ENCODE results near the gene PRSS2. TPM values are rescaled to one million over a fixed set of nuclear protein-coding genes. Genes with fewer than 3 reads are reported as not detected.
A peak's percentile ranks its signal among the peaks of the same experiment; 100 is the strongest.

Gene PRSS2
- total and polyA plus RNA-seq, 9 of the 15 experiments (the other 6 are each of a cell fraction or from before 2014, with no cell fraction given): 1.3 to 23.9 (median 3.8) TPM

GRCh38 chr7:142808802-142809583 lies 38.2 kb downstream of the PRSS2 start (continued):
- no peak for TF ChIP-seq TBP (optimal IDR thresholded peaks at IDR 0.05; ENCODE audit: low read depth, low read length)
- peak; percentile 84 for TF ChIP-seq GABPB1 (CRISPR knock-in tag; IDR thresholded peaks at IDR 0.05)
- no peak for TF ChIP-seq MLLT1 (IDR thresholded peaks at IDR 0.05)
- TF ChIP-seq MEF2A (IDR thresholded peaks at IDR 0.05; ENCODE audit: control insufficient read depth, low read depth, low read length): no peak; the same call in 1 of the 2 replicates
- no peak for TF ChIP-seq YBX1 (IDR thresholded peaks at IDR 0.05)
- TF ChIP-seq HNRNPUL1 (IDR thresholded peaks at IDR 0.05; ENCODE audit: low read length): no peak
- TF ChIP-seq NBN (IDR thresholded peaks at IDR 0.05; ENCODE audit: low read depth): no peak
- no peak for TF ChIP-seq ZNF239 (CRISPR knock-in tag; IDR thresholded peaks at IDR 0.05)
- no peak for TF ChIP-seq TOE1 (IDR thresholded peaks at IDR 0.05; ENCODE audit: borderline replicate concordance)
- TF ChIP-seq TOE1 (CRISPR knock-in tag; IDR thresholded peaks at IDR 0.05; ENCODE audit: borderline replicate concordance, low read depth): no peak
- TF ChIP-seq KLF10 (CRISPR knock-in tag; IDR thresholded peaks at IDR 0.05): no peak
- no peak for TF ChIP-seq SREBF1 (IDR thresholded peaks at IDR 0.05; ENCODE audit: borderline replicate concordance, low read depth, low read length)
- no peak; the same call in 1 of the 2 replicates for TF ChIP-seq ARID4B (CRISPR knock-in tag; IDR thresholded peaks at IDR 0.05)
- TF ChIP-seq RFX7 (CRISPR knock-in tag; IDR thresholded peaks at IDR 0.05): no peak
- no peak for TF ChIP-seq ZNF583 (CRISPR knock-in tag; IDR thresholded peaks at IDR 0.05)
- peak; percentile 50 for TF ChIP-seq MAX (CRISPR knock-in tag; IDR thresholded peaks at IDR 0.05)
- no peak for TF ChIP-seq PHF8 (IDR thresholded peaks at IDR 0.05; ENCODE audit: borderline replicate concordance, low read length)
- TF ChIP-seq ZNF766 (CRISPR knock-in tag; conservative IDR thresholded peaks at IDR 0.05): no peak
- no peak for TF ChIP-seq NR2C2 (CRISPR knock-in tag; IDR thresholded peaks at IDR 0.05)
- no peak; the same call in 1 of the 2 replicates for TF ChIP-seq NR2C2 (tag; IDR thresholded peaks at IDR 0.05)
- no peak for TF ChIP-seq ZNF24 (IDR thresholded peaks at IDR 0.05)
- no peak for TF ChIP-seq SMAD2 (IDR thresholded peaks at IDR 0.05; ENCODE audit: low read depth, low read length)
- TF ChIP-seq KAT7 (CRISPR knock-in tag; IDR thresholded peaks at IDR 0.05; ENCODE audit: borderline replicate concordance): no peak
- TF ChIP-seq MTA3 (IDR thresholded peaks at IDR 0.05; ENCODE audit: borderline replicate concordance): no peak

All from K562 (cell line).